ENCODE measurements around the gene CTAG1B. TPM values are rescaled to one million over a fixed set of nuclear protein-coding genes. Genes with fewer than 3 reads are reported as not detected.
A peak's percentile ranks its signal among the peaks of the same experiment; 100 is the strongest.

CTAG1B gene
- total and polyA plus RNA-seq, 2 experiments from 2014 or later = not detected

DNA sequence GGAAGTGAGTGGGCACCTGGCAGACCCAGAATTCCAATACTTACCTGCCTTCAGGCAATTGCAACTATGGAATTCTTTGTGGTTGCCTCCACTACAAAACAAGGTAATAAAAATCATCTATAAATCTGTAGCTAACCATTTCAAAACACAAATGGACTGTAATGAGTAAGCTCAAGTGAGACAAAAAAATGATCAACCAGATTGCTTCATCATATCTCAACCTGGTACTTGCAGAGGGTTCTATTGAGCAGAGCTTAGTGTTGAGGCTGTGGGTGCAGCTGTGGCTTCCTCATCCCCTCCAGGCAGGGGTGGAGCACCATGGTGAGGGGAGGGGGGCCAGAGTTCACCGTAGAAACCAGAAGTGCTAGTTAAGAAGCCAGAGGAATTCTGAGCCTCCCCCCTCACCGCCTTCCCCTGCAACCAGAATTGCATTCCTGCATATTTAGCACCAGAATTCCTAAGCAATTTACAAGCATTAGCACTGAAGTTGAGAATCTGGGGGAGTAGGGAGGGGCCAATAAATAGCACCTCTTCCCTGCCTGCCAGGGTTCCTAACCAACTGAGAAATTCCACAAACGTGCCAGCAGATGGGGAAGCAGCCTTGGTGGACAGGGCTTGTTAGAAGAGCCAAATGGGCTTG, 22.7 kb downstream of the CTAG1B start (continued):
- TF ChIP-seq, protein P1, sequence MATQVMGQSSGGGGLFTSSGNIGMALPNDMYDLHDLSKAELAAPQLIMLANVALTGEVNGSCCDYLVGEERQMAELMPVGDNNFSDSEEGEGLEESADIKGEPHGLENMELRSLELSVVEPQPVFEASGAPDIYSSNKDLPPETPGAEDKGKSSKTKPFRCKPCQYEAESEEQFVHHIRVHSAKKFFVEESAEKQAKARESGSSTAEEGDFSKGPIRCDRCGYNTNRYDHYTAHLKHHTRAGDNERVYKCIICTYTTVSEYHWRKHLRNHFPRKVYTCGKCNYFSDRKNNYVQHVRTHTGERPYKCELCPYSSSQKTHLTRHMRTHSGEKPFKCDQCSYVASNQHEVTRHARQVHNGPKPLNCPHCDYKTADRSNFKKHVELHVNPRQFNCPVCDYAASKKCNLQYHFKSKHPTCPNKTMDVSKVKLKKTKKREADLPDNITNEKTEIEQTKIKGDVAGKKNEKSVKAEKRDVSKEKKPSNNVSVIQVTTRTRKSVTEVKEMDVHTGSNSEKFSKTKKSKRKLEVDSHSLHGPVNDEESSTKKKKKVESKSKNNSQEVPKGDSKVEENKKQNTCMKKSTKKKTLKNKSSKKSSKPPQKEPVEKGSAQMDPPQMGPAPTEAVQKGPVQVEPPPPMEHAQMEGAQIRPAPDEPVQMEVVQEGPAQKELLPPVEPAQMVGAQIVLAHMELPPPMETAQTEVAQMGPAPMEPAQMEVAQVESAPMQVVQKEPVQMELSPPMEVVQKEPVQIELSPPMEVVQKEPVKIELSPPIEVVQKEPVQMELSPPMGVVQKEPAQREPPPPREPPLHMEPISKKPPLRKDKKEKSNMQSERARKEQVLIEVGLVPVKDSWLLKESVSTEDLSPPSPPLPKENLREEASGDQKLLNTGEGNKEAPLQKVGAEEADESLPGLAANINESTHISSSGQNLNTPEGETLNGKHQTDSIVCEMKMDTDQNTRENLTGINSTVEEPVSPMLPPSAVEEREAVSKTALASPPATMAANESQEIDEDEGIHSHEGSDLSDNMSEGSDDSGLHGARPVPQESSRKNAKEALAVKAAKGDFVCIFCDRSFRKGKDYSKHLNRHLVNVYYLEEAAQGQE (IDR thresholded peaks at IDR 0.05; ENCODE audit: unreplicated experiment) = no peak
- TF ChIP-seq EZH2 (IDR thresholded peaks at IDR 0.05; ENCODE audit: low read depth, unreplicated experiment) (no peak), CREB1 (CRISPR knock-in tag; IDR thresholded peaks at IDR 0.05; ENCODE audit: low read depth) (no peak), NANOG (IDR thresholded peaks at IDR 0.05; ENCODE audit: borderline replicate concordance) (peak; percentile 38; the same call in 1 of the 2 replicates), EZH2phosphoT487 (IDR thresholded peaks at IDR 0.05; ENCODE audit: unreplicated experiment) (no peak), STAT1 (IDR thresholded peaks at IDR 0.05; ENCODE audit: unreplicated experiment) (no peak), ZNF114 (CRISPR knock-in tag; IDR thresholded peaks at IDR 0.05) (no peak)
- TF ChIP-seq, protein P2, sequence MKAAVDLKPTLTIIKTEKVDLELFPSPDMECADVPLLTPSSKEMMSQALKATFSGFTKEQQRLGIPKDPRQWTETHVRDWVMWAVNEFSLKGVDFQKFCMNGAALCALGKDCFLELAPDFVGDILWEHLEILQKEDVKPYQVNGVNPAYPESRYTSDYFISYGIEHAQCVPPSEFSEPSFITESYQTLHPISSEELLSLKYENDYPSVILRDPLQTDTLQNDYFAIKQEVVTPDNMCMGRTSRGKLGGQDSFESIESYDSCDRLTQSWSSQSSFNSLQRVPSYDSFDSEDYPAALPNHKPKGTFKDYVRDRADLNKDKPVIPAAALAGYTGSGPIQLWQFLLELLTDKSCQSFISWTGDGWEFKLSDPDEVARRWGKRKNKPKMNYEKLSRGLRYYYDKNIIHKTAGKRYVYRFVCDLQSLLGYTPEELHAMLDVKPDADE (IDR thresholded peaks at IDR 0.05) = no peak

DNA sequence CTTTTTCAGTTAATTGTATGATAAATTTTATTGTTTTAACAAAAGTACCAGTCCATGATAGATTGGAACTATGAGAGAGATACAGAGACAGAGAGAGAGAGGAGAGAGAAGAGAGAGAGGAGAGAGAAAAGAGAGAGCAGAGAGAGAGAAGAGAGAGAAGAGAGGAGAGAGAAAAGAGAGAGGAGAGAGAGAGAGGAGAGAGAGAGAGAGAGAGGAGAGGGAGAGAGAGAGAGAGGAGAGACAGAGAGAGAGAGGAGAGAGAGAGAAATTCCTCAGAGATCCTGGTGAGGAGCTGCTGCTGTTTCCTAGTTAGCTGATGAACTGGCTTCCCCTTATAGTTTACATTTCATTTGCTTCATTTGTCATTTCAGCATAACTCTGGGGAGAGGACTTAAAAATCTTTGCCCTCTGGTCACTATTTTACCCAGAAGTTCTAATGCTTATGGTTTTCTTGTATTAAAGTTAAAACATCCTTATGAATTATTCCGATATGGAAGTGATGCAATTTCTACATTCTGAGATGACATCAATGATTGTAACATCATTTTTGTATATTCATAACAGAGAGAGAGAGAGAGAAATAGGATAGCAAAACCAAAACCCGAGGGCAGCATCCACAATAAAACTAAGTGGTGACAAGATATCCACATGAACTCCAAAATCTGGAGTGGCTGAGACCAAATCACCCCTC, 23.4 kb downstream of the CTAG1B start:
- H3K4me2 ChIP-seq = peak overlapping the region; percentile 55

More for the DNA sequence above, 23.4 kb downstream of the CTAG1B start:
- Mint-ChIP-seq H3K4me1 (peaks cover 23% of the 10 kb centered on the region), H3K4me3 (peak overlapping the region; percentile 19; the same call in 1 of the 3 replicates), H3K9me3 (peaks cover 31% of the 10 kb centered on the region; the same call in 2 of the 3 replicates), H3K36me3 (ENCODE audit: low read depth) (peaks cover 23% of the 10 kb centered on the region), H3K27me3 (ENCODE audit: insufficient read depth, low read depth, poor library complexity) (peaks cover 4% of the 10 kb centered on the region), H3K27ac (0 out of 2 replicates have a peak overlapping the region, but pooled peaks have one; percentile 48)
- no peak for TF ChIP-seq STAT1 (IDR thresholded peaks at IDR 0.05; ENCODE audit: unreplicated experiment)
- no peak for TF ChIP-seq JUNB (IDR thresholded peaks at IDR 0.05; ENCODE audit: unreplicated experiment)
- TF ChIP-seq, protein P1 (IDR thresholded peaks at IDR 0.05; ENCODE audit: unreplicated experiment) = no peak
- TF ChIP-seq EZH2 (IDR thresholded peaks at IDR 0.05; ENCODE audit: low read depth, unreplicated experiment) = no peak
- no peak for TF ChIP-seq EZH2phosphoT487 (IDR thresholded peaks at IDR 0.05; ENCODE audit: unreplicated experiment)
- no peak for TF ChIP-seq ZNF331 (CRISPR knock-in tag; IDR thresholded peaks at IDR 0.05; ENCODE audit: low read depth)
- TF ChIP-seq, protein P3, sequence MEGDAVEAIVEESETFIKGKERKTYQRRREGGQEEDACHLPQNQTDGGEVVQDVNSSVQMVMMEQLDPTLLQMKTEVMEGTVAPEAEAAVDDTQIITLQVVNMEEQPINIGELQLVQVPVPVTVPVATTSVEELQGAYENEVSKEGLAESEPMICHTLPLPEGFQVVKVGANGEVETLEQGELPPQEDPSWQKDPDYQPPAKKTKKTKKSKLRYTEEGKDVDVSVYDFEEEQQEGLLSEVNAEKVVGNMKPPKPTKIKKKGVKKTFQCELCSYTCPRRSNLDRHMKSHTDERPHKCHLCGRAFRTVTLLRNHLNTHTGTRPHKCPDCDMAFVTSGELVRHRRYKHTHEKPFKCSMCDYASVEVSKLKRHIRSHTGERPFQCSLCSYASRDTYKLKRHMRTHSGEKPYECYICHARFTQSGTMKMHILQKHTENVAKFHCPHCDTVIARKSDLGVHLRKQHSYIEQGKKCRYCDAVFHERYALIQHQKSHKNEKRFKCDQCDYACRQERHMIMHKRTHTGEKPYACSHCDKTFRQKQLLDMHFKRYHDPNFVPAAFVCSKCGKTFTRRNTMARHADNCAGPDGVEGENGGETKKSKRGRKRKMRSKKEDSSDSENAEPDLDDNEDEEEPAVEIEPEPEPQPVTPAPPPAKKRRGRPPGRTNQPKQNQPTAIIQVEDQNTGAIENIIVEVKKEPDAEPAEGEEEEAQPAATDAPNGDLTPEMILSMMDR (conservative IDR thresholded peaks at IDR 0.05; ENCODE audit: low read depth in 2 of 2) = no peak
- TF ChIP-seq CREB1 (CRISPR knock-in tag; IDR thresholded peaks at IDR 0.05; ENCODE audit: low read depth) = no peak
- TF ChIP-seq, protein P2 (IDR thresholded peaks at IDR 0.05) = no peak
- Histone ChIP-seq H4K20me1 (replicated peaks; ENCODE audit: insufficient read depth) (no peaks in the 10 kb centered on the region), H3K79me2 (replicated peaks; ENCODE audit: insufficient read depth) (no peaks in the 10 kb centered on the region), H3K4me3 (peak overlapping the region; percentile 7; the same call in 1 of the 2 replicates), H3K27me3 (ENCODE audit: insufficient read depth) (no peaks in the 10 kb centered on the region), H2AFZ (no peak overlapping the region), H3K4me1 (ENCODE audit: insufficient read depth) (peaks cover 11% of the 10 kb centered on the region), H3K27ac (ENCODE audit: low read depth) (peak overlapping the region; percentile 89), H3K36me3 (ENCODE audit: insufficient read depth) (no peaks in the 10 kb centered on the region), H3K9me2 (ENCODE audit: insufficient read depth) (no peaks in the 10 kb centered on the region), H3F3A (replicated peaks; ENCODE audit: low read depth) (no peaks in the 10 kb centered on the region)
- ATAC-seq (no peak), DNase-seq (ENCODE audit: low spot score) (no peak)

Data from GM23338 (cell line).